ENCODE results near the gene PLA2G2A.

- no peak for TF ChIP-seq CTCF (IDR thresholded peaks at IDR 0.05)
- no peak for TF ChIP-seq CREB1 (CRISPR knock-in tag; IDR thresholded peaks at IDR 0.05)
- TF ChIP-seq NR1H2 (CRISPR knock-in tag; IDR thresholded peaks at IDR 0.05) = no peak
- TF ChIP-seq MYBL2 (CRISPR knock-in tag; IDR thresholded peaks at IDR 0.05) = no peak
Observed at GRCh38 chr1:19979494-19979977, at the start of gene PLA2G2A.

Data from WTC11 (cell line).